ENCODE results near the gene DNAI2.

DNAI2 gene

GRCh38 chr17:74354561-74354960, 80.5 kb downstream of the DNAI2 start:
- H3K27me3 ChIP-seq (ENCODE audit: insufficient read depth, low read length) = no peaks in the 10 kb centered on the region
- no peak overlapping the region for H3K9ac ChIP-seq (ENCODE audit: low read length)
- no peaks in the 10 kb centered on the region for H3K36me3 ChIP-seq (ENCODE audit: insufficient read depth, low read length)
- no peak overlapping the region for H3K4me2 ChIP-seq (ENCODE audit: low read length)
- H3K4me1 ChIP-seq (ENCODE audit: insufficient read depth, low read length, severe bottlenecking) = no peaks in the 10 kb centered on the region
- H3F3A ChIP-seq (ENCODE audit: insufficient read depth, low read length) = no peaks in the 10 kb centered on the region
- no peaks in the 10 kb centered on the region for H4K20me1 ChIP-seq (ENCODE audit: insufficient read depth, low read length)
- no peak overlapping the region for H2AFZ ChIP-seq (ENCODE audit: low read length)
- no peak overlapping the region for H3K27ac ChIP-seq (ENCODE audit: low read depth, low read length, poor library complexity, severe bottlenecking)
- no peaks in the 10 kb centered on the region for H3K9me3 ChIP-seq (ENCODE audit: low read length)
- no peaks in the 10 kb centered on the region for H3K79me2 ChIP-seq (ENCODE audit: insufficient read depth, low read length)
- no peak for TF ChIP-seq CTCF (IDR thresholded peaks at IDR 0.05; ENCODE audit: low read length)
- no peak for TF ChIP-seq EZH2 (IDR thresholded peaks at IDR 0.05; ENCODE audit: borderline replicate concordance, low read length)
- no peaks in the 10 kb centered on the region for H3K9me2 ChIP-seq (ENCODE audit: low read depth, low read length)
- H3K4me3 ChIP-seq (ENCODE audit: low read depth, low read length, poor library complexity, severe bottlenecking) = no peak overlapping the region

GRCh38 chr17:74355065-74355464, 81.0 kb downstream of the DNAI2 start:
- no peak overlapping the region for H3K27ac ChIP-seq (ENCODE audit: low read depth, low read length, poor library complexity, severe bottlenecking)
- TF ChIP-seq CTCF (IDR thresholded peaks at IDR 0.05; ENCODE audit: low read length) = no peak
- TF ChIP-seq EZH2 (IDR thresholded peaks at IDR 0.05; ENCODE audit: borderline replicate concordance, low read length) = no peak
- no peaks in the 10 kb centered on the region for H3F3A ChIP-seq (ENCODE audit: insufficient read depth, low read length)
- H2AFZ ChIP-seq (ENCODE audit: low read length) = no peak overlapping the region
- H3K4me3 ChIP-seq (ENCODE audit: low read depth, low read length, poor library complexity, severe bottlenecking) = no peak overlapping the region
- no peaks in the 10 kb centered on the region for H3K36me3 ChIP-seq (ENCODE audit: insufficient read depth, low read length)
- H3K4me2 ChIP-seq (ENCODE audit: low read length) = no peak overlapping the region
- no peaks in the 10 kb centered on the region for H3K4me1 ChIP-seq (ENCODE audit: insufficient read depth, low read length, severe bottlenecking)
- no peak overlapping the region for H3K9ac ChIP-seq (ENCODE audit: low read length)
- H3K27me3 ChIP-seq (ENCODE audit: insufficient read depth, low read length) = no peaks in the 10 kb centered on the region
- H4K20me1 ChIP-seq (ENCODE audit: insufficient read depth, low read length) = no peaks in the 10 kb centered on the region
- H3K9me3 ChIP-seq (ENCODE audit: low read length) = no peaks in the 10 kb centered on the region
- H3K9me2 ChIP-seq (ENCODE audit: low read depth, low read length) = no peaks in the 10 kb centered on the region
- H3K79me2 ChIP-seq (ENCODE audit: insufficient read depth, low read length) = no peaks in the 10 kb centered on the region

DNA sequence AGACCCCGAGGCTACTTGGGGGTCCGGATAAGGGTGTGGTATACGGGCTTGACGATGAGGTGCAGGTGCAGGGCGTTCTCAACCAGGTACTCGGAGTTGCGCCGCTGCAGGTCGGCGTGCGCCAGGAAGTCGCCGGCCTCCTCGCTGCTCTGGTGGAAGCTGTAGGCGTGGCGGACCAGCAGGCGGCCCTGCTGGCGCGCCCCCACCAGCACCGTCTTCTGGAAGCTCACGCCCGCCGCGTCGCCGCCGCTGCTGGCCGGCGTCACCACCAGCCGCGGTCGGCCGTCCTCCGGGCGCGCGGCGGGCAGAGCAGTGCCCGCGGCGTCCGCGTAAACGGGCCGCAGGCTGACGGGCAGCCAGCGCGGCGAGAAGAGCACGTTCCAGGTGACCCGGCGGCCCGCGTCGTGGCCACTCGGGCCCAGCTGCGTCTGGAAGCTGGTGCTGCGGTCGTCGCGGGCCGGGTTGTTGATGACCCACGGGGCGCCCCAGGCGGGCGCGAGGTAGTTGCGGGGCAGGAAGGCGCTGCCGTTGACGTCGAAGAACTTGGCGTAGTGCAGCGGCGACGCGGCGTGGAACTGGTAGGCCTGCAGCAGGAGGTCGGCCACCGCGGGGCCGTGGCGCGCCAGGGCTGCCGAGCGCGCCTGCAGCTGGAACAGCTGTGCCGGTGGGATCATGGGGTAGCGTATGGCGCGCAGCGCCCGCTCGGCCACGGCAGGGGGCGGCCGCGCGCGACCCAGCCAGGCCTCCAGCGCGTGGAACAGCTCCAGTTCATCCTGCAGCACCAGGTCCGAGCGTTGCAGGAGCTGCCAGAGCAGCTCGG, 82.8 kb downstream of the DNAI2 start:
- H4K20me1 ChIP-seq (ENCODE audit: insufficient read depth, low read length) = no peaks in the 10 kb centered on the region
- H3K4me2 ChIP-seq (ENCODE audit: low read length) = no peak overlapping the region
- no peaks in the 10 kb centered on the region for H3K36me3 ChIP-seq (ENCODE audit: insufficient read depth, low read length)
- H3F3A ChIP-seq (ENCODE audit: insufficient read depth, low read length) = no peaks in the 10 kb centered on the region
- H3K4me1 ChIP-seq (ENCODE audit: insufficient read depth, low read length, severe bottlenecking) = no peaks in the 10 kb centered on the region
- H3K27me3 ChIP-seq (ENCODE audit: insufficient read depth, low read length) = no peaks in the 10 kb centered on the region
- H3K27ac ChIP-seq (ENCODE audit: low read depth, low read length, poor library complexity, severe bottlenecking) = no peak overlapping the region
- no peaks in the 10 kb centered on the region for H3K9me3 ChIP-seq (ENCODE audit: low read length)
- no peak overlapping the region for H3K9ac ChIP-seq (ENCODE audit: low read length)
- H3K9me2 ChIP-seq (ENCODE audit: low read depth, low read length) = no peaks in the 10 kb centered on the region
- no peaks in the 10 kb centered on the region for H3K79me2 ChIP-seq (ENCODE audit: insufficient read depth, low read length)
- no peak overlapping the region for H3K4me3 ChIP-seq (ENCODE audit: low read depth, low read length, poor library complexity, severe bottlenecking)
- H2AFZ ChIP-seq (ENCODE audit: low read length) = no peak overlapping the region
- TF ChIP-seq EZH2 (IDR thresholded peaks at IDR 0.05; ENCODE audit: borderline replicate concordance, low read length) (no peak), CTCF (IDR thresholded peaks at IDR 0.05; ENCODE audit: low read length) (no peak)
